LNCAP (cell line): ENCODE results near the gene PEX1.
"Not testable (repeated sequence)": the region's sequence is repeated elsewhere in the genome, so short reads cannot be mapped to it uniquely, and the experiment has no call there.

Source experiments
- TF ChIP-seq, protein P1 (sequence below): fragments of 450-650 bp; IDR thresholded peaks from 2 replicates; pipeline ENCODE4 v1.5.1; 2017; ENCODE audit warnings: mild to moderate bottlenecking

The PEX1 gene

GRCh38 chr7:92477681-92478080 lies 50.6 kb downstream of the PEX1 start, which contains the start of gene ERVW-1:
Gene ERVW-1, minus strand, starts transcription at chr7:92477946. Its CDS starts 7,565 bp downstream, at chr7:92470381.
- TF ChIP-seq, protein P1, sequence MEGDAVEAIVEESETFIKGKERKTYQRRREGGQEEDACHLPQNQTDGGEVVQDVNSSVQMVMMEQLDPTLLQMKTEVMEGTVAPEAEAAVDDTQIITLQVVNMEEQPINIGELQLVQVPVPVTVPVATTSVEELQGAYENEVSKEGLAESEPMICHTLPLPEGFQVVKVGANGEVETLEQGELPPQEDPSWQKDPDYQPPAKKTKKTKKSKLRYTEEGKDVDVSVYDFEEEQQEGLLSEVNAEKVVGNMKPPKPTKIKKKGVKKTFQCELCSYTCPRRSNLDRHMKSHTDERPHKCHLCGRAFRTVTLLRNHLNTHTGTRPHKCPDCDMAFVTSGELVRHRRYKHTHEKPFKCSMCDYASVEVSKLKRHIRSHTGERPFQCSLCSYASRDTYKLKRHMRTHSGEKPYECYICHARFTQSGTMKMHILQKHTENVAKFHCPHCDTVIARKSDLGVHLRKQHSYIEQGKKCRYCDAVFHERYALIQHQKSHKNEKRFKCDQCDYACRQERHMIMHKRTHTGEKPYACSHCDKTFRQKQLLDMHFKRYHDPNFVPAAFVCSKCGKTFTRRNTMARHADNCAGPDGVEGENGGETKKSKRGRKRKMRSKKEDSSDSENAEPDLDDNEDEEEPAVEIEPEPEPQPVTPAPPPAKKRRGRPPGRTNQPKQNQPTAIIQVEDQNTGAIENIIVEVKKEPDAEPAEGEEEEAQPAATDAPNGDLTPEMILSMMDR: not testable (repeated sequence)

- TF ChIP-seq, protein P1: no peak
Observed at GRCh38 chr7:92466682-92467081, 61.6 kb downstream of the PEX1 start.

GRCh38 chr7:92464515-92464914 lies 63.8 kb downstream of the PEX1 start:
- TF ChIP-seq, protein P1: no peak

GRCh38 chr7:92462560-92462959 lies 65.8 kb downstream of the PEX1 start:
- TF ChIP-seq, protein P1: no peak

- TF ChIP-seq, protein P1: peak; percentile 93
Observed at GRCh38 chr7:92461027-92462003, 67.0 kb downstream of the PEX1 start.

DNA sequence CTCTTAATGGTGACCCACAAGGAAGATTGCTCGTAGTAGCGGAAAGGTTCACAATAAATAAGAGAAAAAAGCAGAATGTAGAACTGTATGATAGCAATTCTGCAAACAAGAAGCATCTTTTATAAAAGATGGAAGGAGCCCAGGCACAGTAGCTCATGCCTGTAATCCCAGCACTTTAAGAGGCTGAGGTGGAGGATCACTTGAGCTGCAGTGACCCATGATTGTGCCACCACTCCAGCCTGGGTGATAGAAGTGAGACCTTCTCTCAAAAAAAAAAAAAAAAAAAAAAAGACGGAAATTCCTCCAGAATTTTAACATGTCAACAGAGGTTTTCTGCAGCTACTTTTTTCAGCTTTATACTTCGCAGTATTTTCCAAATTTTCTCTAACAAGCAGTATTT lies 67.8 kb downstream of the PEX1 start:
- TF ChIP-seq, protein P1: no peak

- TF ChIP-seq, protein P1: no peak
Observed at GRCh38 chr7:92460109-92460508, 68.2 kb downstream of the PEX1 start.
